Osteocyte (in vitro differentiated cells): ENCODE results near the gene TMEM86B. TPM values are rescaled to one million over a fixed set of nuclear protein-coding genes. Genes with fewer than 3 reads are reported as not detected.

Experiments used
- DNase-seq: peaks from one replicate; pipeline ENCODE4 v3.0.0; 2021; ENCODE audit warnings: mixed read lengths; ENCODE audit not compliant: unreplicated experiment; ENCODE audit errors: extremely low spot score
- H3K27ac Mint-ChIP-seq: one replicate; pipeline ENCODE4 v1.8.0; 2021; ENCODE audit warnings: mild to moderate bottlenecking, mixed read lengths; ENCODE audit not compliant: unreplicated experiment
- H3K27me3 Mint-ChIP-seq: one replicate; pipeline ENCODE4 v1.8.0; 2021; ENCODE audit warnings: mixed read lengths; ENCODE audit not compliant: unreplicated experiment
- H3K36me3 Mint-ChIP-seq: one replicate; pipeline ENCODE4 v1.8.0; 2021; ENCODE audit warnings: mixed read lengths; ENCODE audit not compliant: unreplicated experiment
- H3K4me1 Mint-ChIP-seq: one replicate; pipeline ENCODE4 v1.8.0; 2021; ENCODE audit warnings: mixed read lengths; ENCODE audit not compliant: unreplicated experiment
- H3K4me3 Mint-ChIP-seq: one replicate; pipeline ENCODE4 v1.8.0; 2021; ENCODE audit warnings: mild to moderate bottlenecking, moderate library complexity, mixed read lengths; ENCODE audit not compliant: unreplicated experiment
- H3K9me3 Mint-ChIP-seq: one replicate; pipeline ENCODE4 v1.8.0; 2021; ENCODE audit warnings: mixed read lengths; ENCODE audit not compliant: unreplicated experiment
- CTCF ChIP-seq: fragments of 200-600 bp; sonication (generic); IDR thresholded peaks from 2 replicates; pipeline ENCODE4 v1.5.0; 2021; ENCODE audit warnings: antibody characterized with exemption, mild to moderate bottlenecking, moderate library complexity
- total RNA-seq: library from RNA; stranded (reverse); gene quantifications from 2 replicates; pipeline ENCODE4 v1.2.1, GENCODE V29; 2021

The TMEM86B gene
- total RNA-seq, 1 donor from 2014 or later = 3.2 TPM

- Mint-ChIP-seq H3K36me3 (peaks cover 4% of the 10 kb centered on the region), H3K27me3 (no peaks in the 10 kb centered on the region), H3K4me3 (no peak overlapping the region), H3K4me1 (peaks cover 26% of the 10 kb centered on the region), H3K9me3 (no peaks in the 10 kb centered on the region), H3K27ac (no peak overlapping the region)
- no peak for DNase-seq
- TF ChIP-seq CTCF = no peak
These were observed 21.3 kb upstream of the TMEM86B start for GRCh38 chr19:55249841-55250240.

- Mint-ChIP-seq H3K27me3 (no peaks in the 10 kb centered on the region), H3K27ac (peak overlapping the region; percentile 62), H3K9me3 (no peaks in the 10 kb centered on the region), H3K36me3 (peaks cover 8% of the 10 kb centered on the region), H3K4me3 (no peak overlapping the region), H3K4me1 (peaks cover 22% of the 10 kb centered on the region)
- no peak for DNase-seq
- TF ChIP-seq CTCF = no peak
These were observed 20.1 kb upstream of the TMEM86B start for GRCh38 chr19:55248704-55249103.

GRCh38 chr19:55248166-55248675, 19.7 kb upstream of the TMEM86B start:
- H3K4me1 Mint-ChIP-seq = peaks cover 22% of the 10 kb centered on the region
- no peaks in the 10 kb centered on the region for H3K9me3 Mint-ChIP-seq
- DNase-seq = no peak
- H3K4me3 Mint-ChIP-seq = no peak overlapping the region
- TF ChIP-seq CTCF = no peak
- H3K27ac Mint-ChIP-seq = peak overlapping the region; percentile 62
- no peaks in the 10 kb centered on the region for H3K27me3 Mint-ChIP-seq
- H3K36me3 Mint-ChIP-seq = peaks cover 10% of the 10 kb centered on the region

- no peaks in the 10 kb centered on the region for H3K9me3 Mint-ChIP-seq
- H3K4me1 Mint-ChIP-seq = peaks cover 22% of the 10 kb centered on the region
- no peak for TF ChIP-seq CTCF
- DNase-seq = no peak
- no peaks in the 10 kb centered on the region for H3K27me3 Mint-ChIP-seq
- H3K27ac Mint-ChIP-seq = peak overlapping the region; percentile 62
- H3K4me3 Mint-ChIP-seq = no peak overlapping the region
- H3K36me3 Mint-ChIP-seq = peaks cover 12% of the 10 kb centered on the region
These were observed 19.1 kb upstream of the TMEM86B start for GRCh38 chr19:55247621-55248099.

- H3K27ac Mint-ChIP-seq = no peak overlapping the region
- peaks cover 13% of the 10 kb centered on the region for H3K36me3 Mint-ChIP-seq
- H3K4me3 Mint-ChIP-seq = no peak overlapping the region
- no peak for DNase-seq
- peaks cover 22% of the 10 kb centered on the region for H3K4me1 Mint-ChIP-seq
- no peaks in the 10 kb centered on the region for H3K27me3 Mint-ChIP-seq
- no peak for TF ChIP-seq CTCF
- no peaks in the 10 kb centered on the region for H3K9me3 Mint-ChIP-seq
These were observed 18.2 kb upstream of the TMEM86B start for GRCh38 chr19:55246462-55247451.
